GM12801 (cell line): Measurements from ENCODE around the gene KPNA5.

ENCODE experiments used
- TF ChIP-seq, protein P1 (sequence below): IDR thresholded peaks from one replicate; pipeline ENCODE4 v1.5.1; 2011; ENCODE audit warnings: control low read depth; ENCODE audit not compliant: insufficient read length; ENCODE audit errors: extremely low read depth

The KPNA5 gene

DNA sequence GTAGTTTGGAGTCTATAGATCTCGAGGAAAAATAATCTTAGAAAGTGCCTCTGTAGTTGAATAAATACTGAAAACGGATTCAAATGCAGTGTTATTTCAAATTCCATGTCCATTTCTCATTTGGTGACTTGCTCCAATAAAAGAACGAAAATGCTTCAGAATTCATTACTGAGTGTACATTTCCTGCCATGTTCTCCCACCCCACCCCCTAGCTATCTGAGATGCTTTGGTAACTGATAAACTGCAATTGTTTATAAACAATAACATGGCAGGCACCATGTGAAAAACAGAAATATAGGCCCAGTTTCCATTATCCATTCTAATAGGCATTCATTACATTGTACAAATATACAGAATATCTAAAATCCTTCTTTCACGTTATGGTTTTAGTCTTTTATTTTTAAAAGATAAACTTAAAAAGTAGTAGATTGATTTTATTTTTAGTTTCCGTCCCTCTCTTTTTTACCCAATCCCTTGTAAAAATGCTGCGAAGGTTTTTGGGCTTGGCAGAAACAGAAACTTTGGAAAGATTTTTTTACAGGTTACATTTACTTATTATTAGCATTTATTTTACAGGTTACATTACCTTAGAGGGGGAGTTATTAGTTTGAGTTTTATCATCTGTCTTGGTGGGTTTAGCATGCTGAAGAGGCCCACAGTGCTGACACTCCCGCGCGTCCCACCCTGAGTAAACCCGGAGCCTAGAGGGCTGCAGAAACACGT, 83.1 kb downstream of the KPNA5 start:
- TF ChIP-seq, protein P1, sequence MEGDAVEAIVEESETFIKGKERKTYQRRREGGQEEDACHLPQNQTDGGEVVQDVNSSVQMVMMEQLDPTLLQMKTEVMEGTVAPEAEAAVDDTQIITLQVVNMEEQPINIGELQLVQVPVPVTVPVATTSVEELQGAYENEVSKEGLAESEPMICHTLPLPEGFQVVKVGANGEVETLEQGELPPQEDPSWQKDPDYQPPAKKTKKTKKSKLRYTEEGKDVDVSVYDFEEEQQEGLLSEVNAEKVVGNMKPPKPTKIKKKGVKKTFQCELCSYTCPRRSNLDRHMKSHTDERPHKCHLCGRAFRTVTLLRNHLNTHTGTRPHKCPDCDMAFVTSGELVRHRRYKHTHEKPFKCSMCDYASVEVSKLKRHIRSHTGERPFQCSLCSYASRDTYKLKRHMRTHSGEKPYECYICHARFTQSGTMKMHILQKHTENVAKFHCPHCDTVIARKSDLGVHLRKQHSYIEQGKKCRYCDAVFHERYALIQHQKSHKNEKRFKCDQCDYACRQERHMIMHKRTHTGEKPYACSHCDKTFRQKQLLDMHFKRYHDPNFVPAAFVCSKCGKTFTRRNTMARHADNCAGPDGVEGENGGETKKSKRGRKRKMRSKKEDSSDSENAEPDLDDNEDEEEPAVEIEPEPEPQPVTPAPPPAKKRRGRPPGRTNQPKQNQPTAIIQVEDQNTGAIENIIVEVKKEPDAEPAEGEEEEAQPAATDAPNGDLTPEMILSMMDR: no peak

DNA sequence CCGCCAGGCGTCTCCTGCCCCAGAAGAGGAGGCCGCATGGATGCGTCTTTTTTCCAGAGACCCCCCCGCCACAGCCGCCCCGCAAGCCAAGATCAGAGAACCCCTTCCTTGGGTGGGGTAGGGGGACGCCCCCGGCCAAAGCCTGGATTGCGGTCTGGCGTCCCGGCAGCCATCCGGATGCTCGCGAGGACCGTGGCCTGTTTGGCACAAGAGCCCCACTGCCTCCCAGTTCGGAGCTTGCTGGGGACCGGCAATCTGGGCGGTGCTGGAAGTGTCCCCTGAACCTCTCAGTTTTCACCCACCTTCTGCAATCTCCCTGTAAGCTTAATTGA, 83.6 kb downstream of the KPNA5 start:
- TF ChIP-seq, protein P1: no peak

DNA sequence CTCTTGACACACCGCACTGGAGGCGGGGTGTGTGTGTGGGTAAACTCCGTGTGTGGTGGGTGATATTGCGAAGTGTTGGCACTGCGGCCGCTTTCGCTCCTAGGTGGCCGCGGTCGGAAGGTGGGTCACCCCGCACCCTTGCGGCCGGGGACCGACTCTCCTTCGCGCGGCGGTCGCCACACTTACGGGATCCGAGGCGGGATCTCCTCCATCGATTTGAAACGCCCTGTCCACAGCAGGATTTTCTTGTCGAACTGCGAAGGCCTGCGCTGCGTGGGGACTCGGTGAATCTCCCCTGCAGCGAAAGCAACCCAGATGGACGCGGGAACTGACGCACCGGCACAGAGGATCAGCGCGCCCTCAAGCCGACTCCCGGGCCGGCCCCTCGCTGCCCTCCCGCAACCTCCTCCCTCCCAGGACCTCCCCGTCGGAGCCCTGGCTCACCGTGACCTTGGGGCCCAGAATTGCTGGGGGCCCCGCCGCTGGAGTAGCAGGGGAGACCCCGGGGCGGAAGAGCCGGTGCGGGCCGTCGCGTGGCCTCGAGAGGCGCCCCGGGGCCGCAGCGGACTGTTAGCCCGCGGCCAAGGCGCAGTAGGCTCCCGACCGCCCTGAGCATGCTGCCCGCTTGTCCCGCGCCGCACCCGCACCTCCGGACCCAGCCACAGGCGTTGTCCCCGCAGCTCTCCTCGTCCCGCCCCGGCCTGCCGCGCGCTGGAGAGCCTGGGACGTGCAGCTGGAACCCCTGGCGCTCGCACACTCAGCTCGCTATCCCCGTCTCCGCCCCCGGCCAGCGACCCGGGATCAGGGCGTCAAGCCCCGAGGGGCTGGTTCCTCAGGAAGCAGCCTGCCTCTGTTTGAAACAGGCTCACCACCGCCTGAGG, 84.2 kb downstream of the KPNA5 start, which contains the start of gene FAM162B:
FAM162B (minus strand) TSS at position 759 of the 881 bp plus-strand sequence; CDS start at position 616, 143 bp downstream.
- TF ChIP-seq, protein P1: no peak

DNA sequence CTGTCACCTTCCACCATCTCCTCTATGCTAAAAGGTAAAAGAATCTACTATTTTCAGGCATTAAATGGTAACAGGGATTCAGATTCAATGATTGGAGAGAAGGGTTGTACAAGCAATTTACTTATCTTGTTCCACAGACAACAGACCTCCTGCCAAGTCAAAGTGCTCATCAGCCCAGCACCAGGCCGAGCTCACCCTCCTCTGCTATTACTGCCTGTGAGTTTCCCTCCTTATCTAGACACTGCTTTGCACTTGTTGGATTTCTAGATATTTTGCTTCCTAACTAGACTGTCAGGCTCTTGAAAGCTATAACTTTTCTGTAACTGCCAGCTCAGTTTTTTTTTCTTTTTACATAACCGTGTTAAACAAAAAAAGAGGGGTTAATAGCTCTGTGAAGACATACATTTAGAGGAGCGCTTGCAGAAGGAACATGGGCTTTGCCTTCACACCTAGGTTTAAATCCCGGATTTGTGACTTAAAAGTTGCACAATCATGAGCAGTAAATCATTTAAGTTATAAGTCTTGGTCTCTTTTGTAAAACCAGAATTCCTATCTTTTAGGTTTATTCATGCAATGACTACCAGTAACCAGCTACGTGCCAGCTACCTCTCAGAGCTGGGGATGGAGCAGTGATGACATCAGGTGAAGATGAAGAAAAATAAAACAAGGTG, 85.6 kb downstream of the KPNA5 start:
- TF ChIP-seq, protein P1: no peak

DNA sequence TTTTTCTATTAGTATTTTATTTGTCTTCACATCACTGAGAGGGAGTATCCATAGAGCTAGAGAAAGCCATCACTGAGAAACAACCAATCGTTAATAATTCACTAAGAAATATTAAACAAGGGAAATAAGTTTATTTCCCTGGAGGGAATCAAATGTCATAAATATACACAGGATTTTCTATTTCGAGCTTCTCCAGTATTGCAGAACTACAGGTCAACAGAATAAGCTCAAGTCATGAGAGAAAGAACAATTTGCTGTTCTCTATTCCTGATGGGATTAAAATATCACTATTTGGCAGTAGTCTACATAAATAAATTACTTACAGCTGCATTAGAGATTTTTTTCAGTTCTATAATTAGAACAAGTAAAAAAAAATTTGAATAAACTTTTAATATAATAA, 86.7 kb downstream of the KPNA5 start:
- TF ChIP-seq, protein P1: no peak

DNA sequence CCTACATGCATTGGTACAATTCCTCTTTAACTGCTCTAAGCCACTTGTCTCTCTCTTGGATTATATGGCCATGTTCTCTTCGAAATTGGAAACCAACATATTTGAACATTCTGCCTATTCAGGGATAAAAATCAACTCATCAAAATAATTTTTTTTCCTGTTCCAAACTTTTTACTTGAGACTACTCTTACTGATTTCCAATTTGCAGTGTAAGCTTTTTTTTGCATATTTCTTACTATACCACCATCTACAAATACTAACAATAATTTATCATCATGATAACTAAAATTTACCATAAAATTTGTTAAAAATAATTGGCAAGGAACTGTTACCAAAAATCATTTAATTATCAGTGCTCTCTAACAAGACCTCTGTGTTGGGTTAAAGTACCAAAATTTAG, 91.4 kb downstream of the KPNA5 start:
- TF ChIP-seq, protein P1: no peak

DNA sequence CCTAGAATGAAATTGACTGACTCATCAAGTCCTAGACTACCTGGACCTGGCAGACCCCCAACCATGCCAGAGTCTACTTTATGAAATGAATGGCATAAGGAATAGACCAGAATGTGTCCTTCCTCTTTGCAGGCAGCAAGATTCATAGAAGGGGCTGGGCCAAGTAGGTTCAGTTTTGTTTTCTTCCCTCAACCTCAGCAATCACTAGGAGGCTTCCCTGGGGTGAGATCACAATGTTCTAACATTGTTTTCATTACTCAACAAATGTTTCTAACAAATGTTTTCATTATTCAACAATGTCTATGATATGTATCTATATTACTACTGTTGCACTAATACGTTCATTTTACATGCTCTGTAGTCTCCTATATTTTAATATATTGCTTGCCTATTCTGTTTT, 92.9 kb downstream of the KPNA5 start:
- TF ChIP-seq, protein P1: no peak
